Measurements from ENCODE around the gene MCUB. TPM values are rescaled to one million over a fixed set of nuclear protein-coding genes. Genes with fewer than 3 reads are reported as not detected.

The MCUB gene
- total and polyA plus RNA-seq, 2 donors (not counting 3 experiments of a cell fraction or from before 2014, with no cell fraction given), result 32.5 to 53.8 TPM

GRCh38 chr4:109690690-109691410 is 130.8 kb downstream of the MCUB start:
- no peak for TF ChIP-seq POLR2A (IDR thresholded peaks at IDR 0.05; ENCODE audit: low read depth, low read length)
- no peak for TF ChIP-seq GATA2 (IDR thresholded peaks at IDR 0.05; ENCODE audit: insufficient read depth, insufficient read length, low read depth, low read length)
- no peak for TF ChIP-seq CTCF (IDR thresholded peaks at IDR 0.05; ENCODE audit: extremely low read depth in 1 of 2, insufficient read depth in 1 of 2, low read depth in 1 of 2, low read length in 2 of 2)
- TF ChIP-seq, protein P1, sequence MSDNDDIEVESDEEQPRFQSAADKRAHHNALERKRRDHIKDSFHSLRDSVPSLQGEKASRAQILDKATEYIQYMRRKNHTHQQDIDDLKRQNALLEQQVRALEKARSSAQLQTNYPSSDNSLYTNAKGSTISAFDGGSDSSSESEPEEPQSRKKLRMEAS (IDR thresholded peaks at IDR 0.05; ENCODE audit: insufficient read depth, insufficient read length), result no peak
- no peak for TF ChIP-seq FOS (IDR thresholded peaks at IDR 0.05; ENCODE audit: borderline replicate concordance, insufficient read depth, low read length)
- TF ChIP-seq JUN (IDR thresholded peaks at IDR 0.05; ENCODE audit: borderline replicate concordance, insufficient read depth, insufficient read length, low read depth), result no peak
- TF ChIP-seq EZH2 (IDR thresholded peaks at IDR 0.05; ENCODE audit: borderline replicate concordance, low read depth, low read length, severe bottlenecking), result no peak
- TF ChIP-seq POLR2AphosphoS5 (IDR thresholded peaks at IDR 0.05; ENCODE audit: insufficient read depth, low read depth, low read length), result no peak
- no peak for TF ChIP-seq MYC (IDR thresholded peaks at IDR 0.05; ENCODE audit: low read depth, low read length)
- Histone ChIP-seq H2AFZ (ENCODE audit: low read depth, low read length) (no peak overlapping the region), H3K9me1 (replicated peaks; ENCODE audit: control insufficient read depth, extremely low read depth, insufficient read depth, low read length) (no peaks in the 10 kb centered on the region), H3K4me2 (ENCODE audit: insufficient read depth, low read length) (no peak overlapping the region), H3K4me1 (ENCODE audit: control insufficient read depth, extremely low read depth, insufficient read depth, low read length) (no peaks in the 10 kb centered on the region), H3K36me3 (ENCODE audit: control insufficient read depth in 2 of 2, extremely low read depth in 1 of 2, insufficient read depth in 2 of 2, low read length in 2 of 2) (peaks cover 12 to 15% of the 10 kb centered on the region in 2 experiments), H3K27me3 (ENCODE audit: control insufficient read depth in 2 of 2, insufficient read depth in 2 of 2, low read length in 2 of 2) (no peaks in the 10 kb centered on the region), H4K20me1 (replicated peaks; ENCODE audit: control insufficient read depth, extremely low read depth, insufficient read depth, low read length) (no peaks in the 10 kb centered on the region), H3K9ac (replicated peaks; ENCODE audit: extremely low read depth, insufficient read depth, low read length) (no peak overlapping the region), H3K27ac (ENCODE audit: insufficient read depth, low read depth, low read length) (no peak overlapping the region), H3K4me3 (replicated peaks in 1 of 3; ENCODE audit: insufficient read depth in 1 of 3, low read depth in 1 of 3, low read length in 3 of 3) (no peak overlapping the region), H3K79me2 (ENCODE audit: control insufficient read depth, insufficient read depth, low read length) (no peaks in the 10 kb centered on the region), H3K9me3 (replicated peaks; ENCODE audit: control insufficient read depth, insufficient read depth, low read length) (no peaks in the 10 kb centered on the region)
- no TSS peak for BruUV-seq (replicated peaks)
- dilution Hi-C loops (cut with MboI; ENCODE audit: extremely low pct_ligation_motif_present, low sequenced_read_pairs), result no loop called here
- ChIA-PET CTCF (no interaction called here), POLR2A (interaction anchor here (0.8 kb wide), 1 partner anchor 9 kb away, joined by 3 read pairs; no protein-coding TSS in a partner anchor)
- DNase-seq (ENCODE audit: low read depth, low spot score), result no peak
- no peak for FAIRE-seq
- intact Hi-C loops (cut with micrococcal nuclease), result no loop called here

Measured in endothelial cell of umbilical vein (primary cell).